SK-N-SH (cell line): Measurements from ENCODE around the gene CACNA1G. TPM values are rescaled to one million over a fixed set of nuclear protein-coding genes. Genes with fewer than 3 reads are reported as not detected.

Experiments
- CTCF ChIA-PET: fragments of 300-600, 350-600 bp; formaldehyde crosslinking; extraction: SDS; loops from one replicate; lab custom pipeline; 2021; lab: Yijun Ruan, JAX
- POLR2A ChIA-PET: fragments of 350-600 bp; sonication (Branson Sonifier 250); formaldehyde crosslinking; extraction: SDS; loops from one replicate; lab custom pipeline; 2020; ENCODE audit warnings: antibody characterized with exemption, inconsistent platforms; lab: Yijun Ruan, JAX
- DNase-seq: peaks from one replicate; pipeline ENCODE4 v3.0.0; 2012
- H2AFZ ChIP-seq: fragments of 200-600 bp; sonication (generic); 2 replicates; pipeline ENCODE4 v1.8.1; 2016; ENCODE audit warnings: antibody characterized with exemption, mild to moderate bottlenecking, low read depth
- H3F3A ChIP-seq: fragments of 200-600 bp; sonication (generic); replicated peaks from 2 replicates; pipeline ENCODE3; 2016; ENCODE audit warnings: antibody characterized with exemption, mild to moderate bottlenecking; ENCODE audit not compliant: insufficient read depth
- H3K27ac ChIP-seq, 2 experiments: fragments of 200-500 bp in 1 of 2; fragments of 200-600 bp in 1 of 2; sonication (Bioruptor generic) in 1 of 2; sonication (generic), shearing (Covaris generic) in 1 of 2; 2 replicates each; pipeline versions ENCODE4 v1.5.1 to v1.6.1; 2014 to 2016; ENCODE audit warnings: low read depth in 2 of 2, inconsistent platforms in 1 of 2, low read length in 1 of 2, mild to moderate bottlenecking in 1 of 2, mixed read lengths in 1 of 2
- H3K27me3 ChIP-seq: fragments of 200-600 bp; sonication (generic), shearing (Covaris generic); 2 replicates; pipeline ENCODE4 v1.6.1; 2016; ENCODE audit warnings: mixed run types; ENCODE audit not compliant: insufficient read depth
- H3K36me3 ChIP-seq, 2 experiments: fragments of 200-500 bp in 1 of 2; fragments of 200-600 bp in 1 of 2; sonication (Bioruptor generic) in 1 of 2; sonication (generic) in 1 of 2; replicated peaks in 1 of 2; 2 replicates each; pipeline versions ENCODE3 to v1.5.1; 2014 to 2016; ENCODE audit warnings: low read length in 1 of 2, mild to moderate bottlenecking in 1 of 2; ENCODE audit not compliant: insufficient read depth in 2 of 2, control insufficient read depth in 1 of 2
- H3K4me1 ChIP-seq, 2 experiments: fragments of 200-500 bp in 1 of 2; fragments of 200-600 bp in 1 of 2; sonication (Bioruptor generic) in 1 of 2; sonication (generic), shearing (Covaris generic) in 1 of 2; 2 replicates each; pipeline versions ENCODE4 v1.5.1 to v1.6.1; 2014 to 2016; ENCODE audit warnings: low read depth in 1 of 2, low read length in 1 of 2, mixed run types in 1 of 2; ENCODE audit not compliant: insufficient read depth in 2 of 2, control insufficient read depth in 1 of 2
- H3K4me2 ChIP-seq: fragments of 200-600 bp; sonication (generic), shearing (Covaris generic); 2 replicates; pipeline ENCODE4 v1.6.1; 2017; ENCODE audit warnings: mixed run types
- H3K4me3 ChIP-seq, 2 experiments: fragments of 200-500 bp in 1 of 2; fragments of 200-600 bp in 1 of 2; sonication (Bioruptor generic) in 1 of 2; sonication (generic), shearing (Covaris generic) in 1 of 2; 2 replicates each; pipeline versions ENCODE4 v1.5.1 to v1.8.1; 2014 to 2016; ENCODE audit warnings: low read depth in 2 of 2, inconsistent platforms in 1 of 2, low read length in 1 of 2, mild to moderate bottlenecking in 1 of 2, mixed read lengths in 1 of 2, moderate library complexity in 1 of 2
- H3K79me2 ChIP-seq: fragments of 200-600 bp; sonication (generic); 2 replicates; pipeline ENCODE4 v1.8.1; 2017; ENCODE audit warnings: mild to moderate bottlenecking; ENCODE audit not compliant: insufficient read depth
- H3K9ac ChIP-seq: fragments of 200-600 bp; sonication (generic); 2 replicates; pipeline ENCODE4 v1.6.1; 2017; ENCODE audit warnings: mixed run types
- H3K9me2 ChIP-seq: fragments of 200-600 bp; sonication (generic); 2 replicates; pipeline ENCODE4 v1.6.1; 2017; ENCODE audit warnings: mixed run types
- H3K9me3 ChIP-seq: fragments of 200-600 bp; sonication (generic); 2 replicates; pipeline ENCODE4 v1.6.1; 2017; ENCODE audit warnings: mixed run types, mild to moderate bottlenecking, moderate library complexity
- H4K20me1 ChIP-seq: fragments of 200-600 bp; sonication (generic); 2 replicates; pipeline ENCODE4 v1.6.1; 2017; ENCODE audit warnings: mild to moderate bottlenecking, mixed run types; ENCODE audit not compliant: insufficient read depth
- CHD2 ChIP-seq: fragments of 150-350 bp; IDR thresholded peaks from 2 replicates; pipeline ENCODE4 v1.6.1; 2018; ENCODE audit warnings: low read length; ENCODE audit not compliant: partially characterized antibody
- ELF1 ChIP-seq: IDR thresholded peaks from 2 replicates; pipeline ENCODE4 v1.4.0; 2012
- EP300 ChIP-seq, 2 experiments: IDR thresholded peaks; 2 replicates each; pipeline versions ENCODE4 v1.4.0 to v1.6.1; 2012; ENCODE audit warnings: borderline replicate concordance in 1 of 2, low read depth in 1 of 2, low read length in 1 of 2
- FOXJ3 ChIP-seq: sonication (generic); formaldehyde crosslinking; IDR thresholded peaks from 2 replicates; pipeline ENCODE4 v1.5.1; 2020; ENCODE audit warnings: mild to moderate bottlenecking, missing genetic modification reagents
- FOXM1 ChIP-seq: IDR thresholded peaks from 2 replicates; pipeline ENCODE4 v1.4.0; 2012; ENCODE audit warnings: low read depth, mild to moderate bottlenecking
- GATA2 ChIP-seq: sonication (generic); formaldehyde crosslinking; IDR thresholded peaks from 2 replicates; pipeline ENCODE4 v1.5.0; 2020; ENCODE audit warnings: mild to moderate bottlenecking, missing genetic modification reagents
- JUND ChIP-seq: IDR thresholded peaks from 2 replicates; pipeline ENCODE4 v1.4.0; 2012
- NRF1 ChIP-seq: IDR thresholded peaks from 2 replicates; pipeline ENCODE4 v1.6.1; 2012; ENCODE audit warnings: low read depth, mild to moderate bottlenecking, low read length
- POLR2AphosphoS5 ChIP-seq: IDR thresholded peaks from 2 replicates; pipeline ENCODE4 v1.6.1; 2012; ENCODE audit warnings: low read depth, low read length
- SMC3 ChIP-seq: IDR thresholded peaks from 2 replicates; pipeline ENCODE4 v1.6.1; 2012; ENCODE audit warnings: low read depth, low read length, improper control_type of control experiment
- TAF1 ChIP-seq: IDR thresholded peaks from 2 replicates; pipeline ENCODE4 v1.6.1; 2012; ENCODE audit warnings: low read depth, mild to moderate bottlenecking, low read length, moderate library complexity, borderline replicate concordance
- TCF12 ChIP-seq: IDR thresholded peaks from 2 replicates; pipeline ENCODE4 v1.4.0; 2012
- YY1 ChIP-seq: IDR thresholded peaks from 2 replicates; pipeline ENCODE4 v1.4.0; 2012; ENCODE audit warnings: low read depth, mild to moderate bottlenecking
- WGBS: methylation state at CpG from one replicate; pipeline ENCODE4 v1.1.6; 2017; ENCODE audit warnings: low lambda C conversion rate; 5-methylcytosine and 5-hydroxymethylcytosine counted together
- polyA plus RNA-seq, 3 experiments: library from polyadenylated mRNA; depleted of rRNA; stranded (reverse); fragments of >200 nt; gene quantifications; 2 replicates each; pipeline ENCODE4 v1.2.3, GENCODE V29; 2012
- TF ChIP-seq, protein P1 (sequence below): IDR thresholded peaks from 2 replicates; pipeline ENCODE4 v1.6.1; 2012; ENCODE audit warnings: mild to moderate bottlenecking, low read depth, low read length, moderate library complexity
- TF ChIP-seq, protein P2 (sequence below): IDR thresholded peaks from 2 replicates; pipeline ENCODE4 v1.4.0; 2012; ENCODE audit warnings: low read depth, borderline replicate concordance
- TF ChIP-seq, protein P3 (sequence below): fragments of 150-350 bp; IDR thresholded peaks from 2 replicates; pipeline ENCODE4 v1.6.1; 2016; ENCODE audit warnings: mild to moderate bottlenecking, low read depth, low read length
- TF ChIP-seq, protein P4 (sequence below): IDR thresholded peaks from 2 replicates; pipeline ENCODE4 v1.4.0; 2012; ENCODE audit warnings: low read depth, borderline replicate concordance
- TF ChIP-seq, protein P5 (sequence below): IDR thresholded peaks from 2 replicates; pipeline ENCODE4 v1.4.0; 2012; ENCODE audit warnings: low read depth

The CACNA1G gene
- polyA plus RNA-seq, 1 of the 3 experiments (the other 2 are of a cell fraction): 0.21 TPM

DNA sequence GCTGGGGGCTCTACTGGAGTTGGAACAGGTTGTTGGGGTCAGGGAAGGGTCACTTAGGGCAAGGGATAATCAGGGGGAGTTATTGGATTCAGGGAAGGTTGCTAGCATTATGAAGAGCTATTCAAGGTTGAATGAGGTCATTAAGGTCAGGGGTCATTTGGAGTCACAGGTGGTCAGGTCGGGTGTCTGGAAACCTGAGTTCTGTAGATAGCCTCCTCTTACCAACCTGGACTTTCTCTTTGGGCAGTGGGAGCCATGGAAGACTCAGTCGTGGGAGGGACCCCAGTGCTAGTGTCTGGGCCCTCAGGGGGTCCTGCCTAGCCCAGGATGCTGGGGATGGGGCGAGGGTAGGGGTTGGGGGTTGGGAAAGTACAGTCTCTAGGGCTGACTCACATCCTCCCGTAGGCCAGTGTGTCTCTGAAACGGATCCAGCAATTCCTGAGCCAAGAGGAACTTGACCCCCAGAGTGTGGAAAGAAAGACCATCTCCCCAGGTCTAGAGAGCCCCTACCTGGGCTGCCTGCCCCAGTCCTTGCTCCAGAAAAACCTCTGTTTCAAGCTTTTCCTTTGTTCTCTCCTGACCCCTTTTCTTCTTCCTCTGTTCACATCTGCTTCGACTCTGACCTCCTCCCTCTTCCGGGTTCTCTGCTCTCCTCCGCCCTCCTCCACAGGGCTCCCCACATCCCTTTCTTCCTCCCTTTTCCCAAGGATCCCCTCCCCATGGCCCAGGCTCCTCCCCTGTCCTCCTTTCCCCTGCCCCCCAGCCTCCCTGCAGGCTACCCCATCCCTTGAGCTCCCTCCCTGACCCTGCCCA lies 107.7 kb downstream of the CACNA1G start (continued):
- TF ChIP-seq, protein P1, sequence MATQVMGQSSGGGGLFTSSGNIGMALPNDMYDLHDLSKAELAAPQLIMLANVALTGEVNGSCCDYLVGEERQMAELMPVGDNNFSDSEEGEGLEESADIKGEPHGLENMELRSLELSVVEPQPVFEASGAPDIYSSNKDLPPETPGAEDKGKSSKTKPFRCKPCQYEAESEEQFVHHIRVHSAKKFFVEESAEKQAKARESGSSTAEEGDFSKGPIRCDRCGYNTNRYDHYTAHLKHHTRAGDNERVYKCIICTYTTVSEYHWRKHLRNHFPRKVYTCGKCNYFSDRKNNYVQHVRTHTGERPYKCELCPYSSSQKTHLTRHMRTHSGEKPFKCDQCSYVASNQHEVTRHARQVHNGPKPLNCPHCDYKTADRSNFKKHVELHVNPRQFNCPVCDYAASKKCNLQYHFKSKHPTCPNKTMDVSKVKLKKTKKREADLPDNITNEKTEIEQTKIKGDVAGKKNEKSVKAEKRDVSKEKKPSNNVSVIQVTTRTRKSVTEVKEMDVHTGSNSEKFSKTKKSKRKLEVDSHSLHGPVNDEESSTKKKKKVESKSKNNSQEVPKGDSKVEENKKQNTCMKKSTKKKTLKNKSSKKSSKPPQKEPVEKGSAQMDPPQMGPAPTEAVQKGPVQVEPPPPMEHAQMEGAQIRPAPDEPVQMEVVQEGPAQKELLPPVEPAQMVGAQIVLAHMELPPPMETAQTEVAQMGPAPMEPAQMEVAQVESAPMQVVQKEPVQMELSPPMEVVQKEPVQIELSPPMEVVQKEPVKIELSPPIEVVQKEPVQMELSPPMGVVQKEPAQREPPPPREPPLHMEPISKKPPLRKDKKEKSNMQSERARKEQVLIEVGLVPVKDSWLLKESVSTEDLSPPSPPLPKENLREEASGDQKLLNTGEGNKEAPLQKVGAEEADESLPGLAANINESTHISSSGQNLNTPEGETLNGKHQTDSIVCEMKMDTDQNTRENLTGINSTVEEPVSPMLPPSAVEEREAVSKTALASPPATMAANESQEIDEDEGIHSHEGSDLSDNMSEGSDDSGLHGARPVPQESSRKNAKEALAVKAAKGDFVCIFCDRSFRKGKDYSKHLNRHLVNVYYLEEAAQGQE: no peak
- TF ChIP-seq, protein P2, sequence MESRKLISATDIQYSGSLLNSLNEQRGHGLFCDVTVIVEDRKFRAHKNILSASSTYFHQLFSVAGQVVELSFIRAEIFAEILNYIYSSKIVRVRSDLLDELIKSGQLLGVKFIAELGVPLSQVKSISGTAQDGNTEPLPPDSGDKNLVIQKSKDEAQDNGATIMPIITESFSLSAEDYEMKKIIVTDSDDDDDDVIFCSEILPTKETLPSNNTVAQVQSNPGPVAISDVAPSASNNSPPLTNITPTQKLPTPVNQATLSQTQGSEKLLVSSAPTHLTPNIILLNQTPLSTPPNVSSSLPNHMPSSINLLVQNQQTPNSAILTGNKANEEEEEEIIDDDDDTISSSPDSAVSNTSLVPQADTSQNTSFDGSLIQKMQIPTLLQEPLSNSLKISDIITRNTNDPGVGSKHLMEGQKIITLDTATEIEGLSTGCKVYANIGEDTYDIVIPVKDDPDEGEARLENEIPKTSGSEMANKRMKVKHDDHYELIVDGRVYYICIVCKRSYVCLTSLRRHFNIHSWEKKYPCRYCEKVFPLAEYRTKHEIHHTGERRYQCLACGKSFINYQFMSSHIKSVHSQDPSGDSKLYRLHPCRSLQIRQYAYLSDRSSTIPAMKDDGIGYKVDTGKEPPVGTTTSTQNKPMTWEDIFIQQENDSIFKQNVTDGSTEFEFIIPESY: no peak
- peak; percentile 42 for TF ChIP-seq TCF12
- TF ChIP-seq, protein P3, sequence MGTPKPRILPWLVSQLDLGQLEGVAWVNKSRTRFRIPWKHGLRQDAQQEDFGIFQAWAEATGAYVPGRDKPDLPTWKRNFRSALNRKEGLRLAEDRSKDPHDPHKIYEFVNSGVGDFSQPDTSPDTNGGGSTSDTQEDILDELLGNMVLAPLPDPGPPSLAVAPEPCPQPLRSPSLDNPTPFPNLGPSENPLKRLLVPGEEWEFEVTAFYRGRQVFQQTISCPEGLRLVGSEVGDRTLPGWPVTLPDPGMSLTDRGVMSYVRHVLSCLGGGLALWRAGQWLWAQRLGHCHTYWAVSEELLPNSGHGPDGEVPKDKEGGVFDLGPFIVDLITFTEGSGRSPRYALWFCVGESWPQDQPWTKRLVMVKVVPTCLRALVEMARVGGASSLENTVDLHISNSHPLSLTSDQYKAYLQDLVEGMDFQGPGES: no peak
- peak; percentile 18; the same call in 1 of the 2 replicates for TF ChIP-seq POLR2AphosphoS5
- no peak for TF ChIP-seq YY1
- peak; percentile 51; the same call in 1 of the 2 replicates for TF ChIP-seq JUND

DNA sequence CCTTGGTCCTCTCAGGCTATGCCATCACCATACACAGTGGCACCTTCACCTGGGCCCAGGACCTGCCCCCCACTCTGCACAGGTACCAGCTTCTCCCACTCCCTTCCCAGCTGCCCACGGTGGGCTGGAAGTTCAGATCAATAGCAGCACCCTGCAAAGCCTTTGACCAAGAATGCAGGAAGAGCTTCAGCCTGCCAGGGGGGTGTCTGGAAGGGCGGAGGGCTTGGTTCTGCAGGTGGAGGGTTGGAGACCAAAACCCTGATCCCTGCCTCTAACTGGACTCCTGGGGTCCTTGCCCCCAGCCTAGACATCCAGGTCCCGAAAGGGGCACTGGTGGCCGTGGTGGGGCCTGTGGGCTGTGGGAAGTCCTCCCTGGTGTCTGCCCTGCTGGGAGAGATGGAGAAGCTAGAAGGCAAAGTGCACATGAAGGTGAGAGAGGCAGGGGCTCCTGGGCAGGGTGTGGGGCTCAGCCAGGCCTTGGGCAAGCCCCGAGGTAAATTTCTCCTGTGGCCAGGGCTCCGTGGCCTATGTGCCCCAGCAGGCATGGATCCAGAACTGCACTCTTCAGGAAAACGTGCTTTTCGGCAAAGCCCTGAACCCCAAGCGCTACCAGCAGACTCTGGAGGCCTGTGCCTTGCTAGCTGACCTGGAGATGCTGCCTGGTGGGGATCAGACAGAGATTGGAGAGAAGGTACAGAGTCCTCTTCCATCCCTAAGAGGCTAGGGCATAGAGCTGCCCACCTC lies 108.5 kb downstream of the CACNA1G start:
- POLR2A ChIA-PET: no interaction called here
- no peaks in the 10 kb centered on the region for H3K9me2 ChIP-seq
- peak overlapping the region in 1 of 2 experiments; percentile 42; a peak in 2 of 4 replicates for H3K27ac ChIP-seq
- no peak overlapping the region for H3K4me3 ChIP-seq
- WGBS: 86% methylated on average over 9 of the region's 9 CpGs
- no peak for DNase-seq
- no peaks in the 10 kb centered on the region for H3K27me3 ChIP-seq
- H3K4me1 ChIP-seq: peaks cover 0 to 31% of the 10 kb centered on the region in 2 experiments; a peak in 3 of 4 replicates
- peak overlapping the region; percentile 40; the same call in 1 of the 2 replicates for H3K9ac ChIP-seq
- no peak overlapping the region for H2AFZ ChIP-seq
- H4K20me1 ChIP-seq: no peaks in the 10 kb centered on the region
- peaks cover 4 to 19% of the 10 kb centered on the region in 2 experiments for H3K36me3 ChIP-seq
- H3K4me2 ChIP-seq: peak overlapping the region; percentile 42
- H3K79me2 ChIP-seq: no peaks in the 10 kb centered on the region
- H3K9me3 ChIP-seq: no peaks in the 10 kb centered on the region
- H3F3A ChIP-seq: peaks cover 15% of the 10 kb centered on the region
- CTCF ChIA-PET: interaction anchor here (0.8 to 13.1 kb wide), 12 partner anchors 9 to 122 kb away, joined by 3 to 130 read pairs (median 4); partner anchors contain the start of gene SPATA20
- TF ChIP-seq EP300 (IDR thresholded peaks at IDR 0.05; ENCODE audit: borderline replicate concordance in 1 of 2, low read depth in 1 of 2, low read length in 1 of 2): no peak
- TF ChIP-seq, protein P4, sequence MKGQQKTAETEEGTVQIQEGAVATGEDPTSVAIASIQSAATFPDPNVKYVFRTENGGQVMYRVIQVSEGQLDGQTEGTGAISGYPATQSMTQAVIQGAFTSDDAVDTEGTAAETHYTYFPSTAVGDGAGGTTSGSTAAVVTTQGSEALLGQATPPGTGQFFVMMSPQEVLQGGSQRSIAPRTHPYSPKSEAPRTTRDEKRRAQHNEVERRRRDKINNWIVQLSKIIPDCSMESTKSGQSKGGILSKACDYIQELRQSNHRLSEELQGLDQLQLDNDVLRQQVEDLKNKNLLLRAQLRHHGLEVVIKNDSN: no peak
- TF ChIP-seq, protein P2: no peak
- no peak for TF ChIP-seq NRF1
- TF ChIP-seq SMC3: no peak
- TF ChIP-seq FOXJ3: no peak
- no peak for TF ChIP-seq GATA2 (CRISPR knock-in tag)
- TF ChIP-seq CHD2: no peak
- TF ChIP-seq POLR2AphosphoS5: no peak
- no peak for TF ChIP-seq JUND
- TF ChIP-seq, protein P5, sequence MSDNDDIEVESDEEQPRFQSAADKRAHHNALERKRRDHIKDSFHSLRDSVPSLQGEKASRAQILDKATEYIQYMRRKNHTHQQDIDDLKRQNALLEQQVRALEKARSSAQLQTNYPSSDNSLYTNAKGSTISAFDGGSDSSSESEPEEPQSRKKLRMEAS: no peak
- TF ChIP-seq YY1: no peak
- TF ChIP-seq FOXM1: no peak
- no peak for TF ChIP-seq TAF1
- no peak for TF ChIP-seq ELF1
